HepG2 (cell line): ENCODE results near the gene UBQLN1. TPM values are rescaled to one million over a fixed set of nuclear protein-coding genes. Genes with fewer than 3 reads are reported as not detected.

ENCODE experiments used
- TBL1XR1 ChIP-seq: fragments of 150-350 bp; IDR thresholded peaks from 2 replicates; pipeline ENCODE4 v1.6.1; 2014; ENCODE audit warnings: borderline replicate concordance, low read length; ENCODE audit not compliant: partially characterized antibody
- ZNF407 ChIP-seq: sonication (generic); formaldehyde crosslinking; IDR thresholded peaks from one replicate; pipeline ENCODE4 v1.5.1; 2020; ENCODE audit warnings: mild to moderate bottlenecking, missing genetic modification reagents; ENCODE audit errors: not compliant biosample characterization
- ZNF512B ChIP-seq: sonication (generic); formaldehyde crosslinking; IDR thresholded peaks from 2 replicates; pipeline ENCODE4 v1.5.1; 2020; ENCODE audit warnings: missing genetic modification reagents, mild to moderate bottlenecking, borderline replicate concordance
- ZNF775 ChIP-seq: sonication (generic); formaldehyde crosslinking; IDR thresholded peaks from 2 replicates; pipeline ENCODE4 v1.4.0; 2020; ENCODE audit warnings: missing genetic modification reagents, mild to moderate bottlenecking, moderate library complexity, borderline replicate concordance
- polyA plus RNA-seq, 8 experiments: library from polyadenylated mRNA; depleted of rRNA in 3 of 8; stranded (reverse) in 7 of 8; unstranded in 1 of 8; fragments of >200 nt; fragmentation: Illumina TruSeq in 4 of 8; extraction: Trizol in 4 of 8; gene quantifications; 2 replicates each; pipeline versions ENCODE4 v1.2.1 to v1.2.3, GENCODE V29; 2011 to 2016; ENCODE audit warnings: low read depth in 4 of 8, missing spikeins in 1 of 8, mixed read lengths in 1 of 8; ENCODE audit not compliant: insufficient read depth in 1 of 8
- total RNA-seq, 5 experiments: library from RNA; depleted of rRNA; stranded (reverse); fragments of >200 nt; fragmentation: Illumina TruSeq; extraction: Trizol; gene quantifications; 2 replicates each; pipeline ENCODE4 v1.2.3, GENCODE V29; 2016; ENCODE audit warnings: low read depth in 1 of 5

UBQLN1 gene
- total and polyA plus RNA-seq, 2 of the 13 experiments (the other 11 are each of a cell fraction or from before 2014, with no cell fraction given) = 78.1 to 83.8 TPM

GRCh38 chr9:83652433-83652832, 55.3 kb downstream of the UBQLN1 start (continued):
- TF ChIP-seq ZNF407 (CRISPR knock-in tag) = no peak
- TF ChIP-seq ZNF775 (CRISPR knock-in tag) = no peak
- TF ChIP-seq ZNF512B (CRISPR knock-in tag) = no peak
- TF ChIP-seq TBL1XR1 = no peak
- TF ChIP-seq, all 625 proteins: peak for 0
